ENCODE data around the gene INPP4B.
"Not testable (repeated sequence)": the region's sequence is repeated elsewhere in the genome, so short reads cannot be mapped to it uniquely, and the experiment has no call there.

INPP4B gene

DNA sequence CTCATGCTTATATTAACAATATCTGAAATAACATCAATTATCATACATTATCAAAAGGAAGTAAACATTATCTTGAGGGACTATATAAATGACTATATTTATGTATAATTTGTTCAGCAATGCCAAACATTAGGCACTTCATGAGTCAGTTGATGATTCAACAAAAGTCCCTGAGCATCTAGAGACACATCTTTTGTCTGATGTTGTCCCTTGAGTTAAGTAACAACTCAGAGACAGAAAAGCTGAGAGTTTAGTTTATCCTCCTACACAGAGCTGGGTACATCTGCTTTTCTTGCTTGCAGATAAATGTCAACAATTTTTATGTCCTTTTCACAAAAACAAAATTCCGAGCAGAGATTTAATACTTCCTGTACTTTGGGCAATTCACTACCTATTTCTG, 311.1 kb downstream of the INPP4B start:
- Histone ChIP-seq H3K9ac (ENCODE audit: low read depth, low read length) (no peak overlapping the region), H3K4me1 (ENCODE audit: control insufficient read depth, insufficient read depth, low read length) (peaks cover 12% of the 10 kb centered on the region), H3K36me3 (ENCODE audit: insufficient read depth, low read length) (no peaks in the 10 kb centered on the region), H3K4me2 (ENCODE audit: low read length) (peak overlapping the region; percentile 3), H3K9me3 (replicated peaks; ENCODE audit: low read length) (no peaks in the 10 kb centered on the region), H3K4me3 (ENCODE audit: low read length) (no peak overlapping the region), H3K27me3 (ENCODE audit: control insufficient read depth, insufficient read depth, low read length) (no peaks in the 10 kb centered on the region)

DNA sequence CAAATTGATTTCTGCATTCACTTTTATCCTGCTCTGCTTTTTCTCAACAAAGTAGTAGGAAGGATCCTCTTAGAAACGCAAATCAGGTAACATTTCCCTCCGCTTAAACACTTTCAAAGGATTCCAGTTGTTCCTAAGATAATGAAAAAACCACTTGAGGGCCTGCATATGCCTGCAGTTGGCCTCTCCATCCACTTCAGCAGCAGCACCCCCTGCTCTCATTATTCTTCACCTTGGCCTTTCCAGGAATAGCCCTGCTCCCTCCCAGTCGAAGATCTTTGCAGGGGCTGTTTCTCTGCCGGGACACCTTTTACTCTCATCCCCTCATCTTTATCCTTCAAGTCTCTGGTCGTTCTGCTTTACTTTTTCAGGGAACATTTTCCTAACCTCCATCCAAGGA, 314.0 kb downstream of the INPP4B start:
- Histone ChIP-seq H3K4me2 (ENCODE audit: low read length) (no peak overlapping the region), H3K4me1 (ENCODE audit: control insufficient read depth, insufficient read depth, low read length) (peaks cover 12% of the 10 kb centered on the region), H3K9me3 (replicated peaks; ENCODE audit: low read length) (no peaks in the 10 kb centered on the region), H3K36me3 (ENCODE audit: insufficient read depth, low read length) (no peaks in the 10 kb centered on the region), H3K4me3 (ENCODE audit: low read length) (no peak overlapping the region), H3K27me3 (ENCODE audit: control insufficient read depth, insufficient read depth, low read length) (no peaks in the 10 kb centered on the region), H3K9ac (ENCODE audit: low read depth, low read length) (no peak overlapping the region)

DNA sequence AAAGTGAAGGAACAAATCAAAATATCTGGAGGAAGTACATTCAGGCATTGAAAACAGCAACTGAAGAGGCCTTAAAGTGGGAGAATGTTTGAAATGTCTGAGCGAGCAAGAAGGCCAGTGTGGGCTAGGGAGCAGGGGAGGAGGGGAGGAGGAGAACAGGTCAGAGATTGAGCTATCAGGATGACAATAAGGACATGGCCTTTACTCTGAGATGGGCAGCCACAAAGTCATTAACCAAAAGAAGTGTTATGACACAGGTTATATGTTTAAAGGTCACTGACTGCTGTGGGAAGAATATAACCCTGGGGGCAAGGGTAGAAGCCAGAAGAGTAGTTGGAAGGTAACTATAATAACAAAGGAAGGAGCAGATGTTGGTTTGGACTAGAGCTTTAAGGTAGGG, 315.4 kb downstream of the INPP4B start:
- Histone ChIP-seq H3K4me1 (ENCODE audit: control insufficient read depth, insufficient read depth, low read length) (peaks cover 12% of the 10 kb centered on the region), H3K36me3 (ENCODE audit: insufficient read depth, low read length) (no peaks in the 10 kb centered on the region), H3K27me3 (ENCODE audit: control insufficient read depth, insufficient read depth, low read length) (no peaks in the 10 kb centered on the region), H3K9ac (ENCODE audit: low read depth, low read length) (no peak overlapping the region), H3K9me3 (replicated peaks; ENCODE audit: low read length) (no peaks in the 10 kb centered on the region), H3K4me2 (ENCODE audit: low read length) (no peak overlapping the region), H3K4me3 (ENCODE audit: low read length) (no peak overlapping the region)

DNA sequence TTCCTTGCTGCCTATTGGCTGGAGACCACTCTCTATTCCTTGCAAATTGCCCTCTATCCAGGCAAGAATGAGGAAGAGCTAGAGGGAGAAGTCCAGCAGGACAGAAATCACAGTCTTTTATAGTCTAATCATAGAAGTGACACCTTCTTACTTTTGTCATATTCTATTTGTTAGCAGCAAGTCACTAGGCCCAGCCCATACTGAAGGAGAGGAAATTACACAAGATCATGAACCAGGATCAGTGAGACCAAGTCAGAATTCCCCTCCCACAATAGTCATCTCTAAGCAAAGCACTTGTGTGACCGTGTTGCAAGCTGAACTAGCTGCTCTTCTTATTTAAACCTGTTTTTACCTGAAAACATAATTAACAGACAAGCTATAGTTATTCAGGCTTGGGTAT, 317.7 kb downstream of the INPP4B start:
- H3K27me3 ChIP-seq (ENCODE audit: control insufficient read depth, insufficient read depth, low read length), result no peaks in the 10 kb centered on the region

DNA sequence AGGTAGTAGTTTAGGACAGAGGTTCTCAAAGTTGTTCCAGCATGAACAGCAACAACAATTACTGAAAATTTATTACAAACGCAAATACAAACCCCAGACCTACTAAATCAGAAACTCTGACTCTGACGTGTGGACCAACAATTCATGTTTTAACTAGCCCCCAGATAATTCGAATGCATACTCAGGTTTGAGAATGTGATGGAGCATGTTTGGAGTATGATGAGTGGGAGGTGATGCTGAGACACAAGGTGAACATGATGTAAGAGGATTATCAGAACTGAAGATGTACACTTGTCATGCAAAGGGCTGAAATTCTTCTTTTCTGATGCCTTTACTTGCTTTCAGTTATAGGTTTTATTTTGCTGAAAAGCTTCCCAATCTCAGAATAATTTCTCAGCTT, 323.0 kb downstream of the INPP4B start:
- Histone ChIP-seq H3K27me3 (ENCODE audit: control insufficient read depth, insufficient read depth, low read length) (no peaks in the 10 kb centered on the region), H3K9ac (ENCODE audit: low read depth, low read length) (no peak overlapping the region), H3K4me1 (ENCODE audit: control insufficient read depth, insufficient read depth, low read length) (no peaks in the 10 kb centered on the region), H3K9me3 (replicated peaks; ENCODE audit: low read length) (no peaks in the 10 kb centered on the region), H3K36me3 (ENCODE audit: insufficient read depth, low read length) (no peaks in the 10 kb centered on the region), H3K4me3 (ENCODE audit: low read length) (no peak overlapping the region), H3K4me2 (ENCODE audit: low read length) (no peak overlapping the region)

More for the DNA sequence above, 317.7 kb downstream of the INPP4B start:
- no peak overlapping the region for H3K4me3 ChIP-seq (ENCODE audit: low read length)
- no peak overlapping the region for H3K9ac ChIP-seq (ENCODE audit: low read depth, low read length)
- H3K4me1 ChIP-seq (ENCODE audit: control insufficient read depth, insufficient read depth, low read length), result no peaks in the 10 kb centered on the region
- H3K9me3 ChIP-seq (replicated peaks; ENCODE audit: low read length), result no peaks in the 10 kb centered on the region
- H3K4me2 ChIP-seq (ENCODE audit: low read length), result no peak overlapping the region
- no peaks in the 10 kb centered on the region for H3K36me3 ChIP-seq (ENCODE audit: insufficient read depth, low read length)

DNA sequence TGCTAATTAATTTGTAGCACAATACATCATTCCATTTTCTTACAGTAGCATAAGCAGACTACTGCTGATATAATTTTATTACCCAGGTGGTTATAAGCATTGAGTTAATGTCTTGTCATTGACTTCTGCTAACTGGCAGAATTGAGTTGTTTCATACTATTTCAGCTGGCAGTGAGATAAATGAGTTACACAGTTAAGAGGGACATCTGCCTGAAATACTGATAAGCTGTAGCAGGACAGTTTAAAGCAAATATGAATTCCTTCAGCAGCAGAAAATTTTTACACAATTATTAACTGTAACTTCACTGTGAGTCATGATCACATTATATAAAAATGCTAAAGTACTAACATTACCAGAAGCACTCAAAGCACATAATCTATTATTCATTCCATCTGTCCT, 326.8 kb downstream of the INPP4B start:
- no peak overlapping the region for H3K9ac ChIP-seq (ENCODE audit: low read depth, low read length)
- no peaks in the 10 kb centered on the region for H3K27me3 ChIP-seq (ENCODE audit: control insufficient read depth, insufficient read depth, low read length)
- H3K4me3 ChIP-seq (ENCODE audit: low read length), result no peak overlapping the region
- H3K36me3 ChIP-seq (ENCODE audit: insufficient read depth, low read length), result no peaks in the 10 kb centered on the region
- no peaks in the 10 kb centered on the region for H3K4me1 ChIP-seq (ENCODE audit: control insufficient read depth, insufficient read depth, low read length)
- no peak overlapping the region for H3K4me2 ChIP-seq (ENCODE audit: low read length)
- no peaks in the 10 kb centered on the region for H3K9me3 ChIP-seq (replicated peaks; ENCODE audit: low read length)

DNA sequence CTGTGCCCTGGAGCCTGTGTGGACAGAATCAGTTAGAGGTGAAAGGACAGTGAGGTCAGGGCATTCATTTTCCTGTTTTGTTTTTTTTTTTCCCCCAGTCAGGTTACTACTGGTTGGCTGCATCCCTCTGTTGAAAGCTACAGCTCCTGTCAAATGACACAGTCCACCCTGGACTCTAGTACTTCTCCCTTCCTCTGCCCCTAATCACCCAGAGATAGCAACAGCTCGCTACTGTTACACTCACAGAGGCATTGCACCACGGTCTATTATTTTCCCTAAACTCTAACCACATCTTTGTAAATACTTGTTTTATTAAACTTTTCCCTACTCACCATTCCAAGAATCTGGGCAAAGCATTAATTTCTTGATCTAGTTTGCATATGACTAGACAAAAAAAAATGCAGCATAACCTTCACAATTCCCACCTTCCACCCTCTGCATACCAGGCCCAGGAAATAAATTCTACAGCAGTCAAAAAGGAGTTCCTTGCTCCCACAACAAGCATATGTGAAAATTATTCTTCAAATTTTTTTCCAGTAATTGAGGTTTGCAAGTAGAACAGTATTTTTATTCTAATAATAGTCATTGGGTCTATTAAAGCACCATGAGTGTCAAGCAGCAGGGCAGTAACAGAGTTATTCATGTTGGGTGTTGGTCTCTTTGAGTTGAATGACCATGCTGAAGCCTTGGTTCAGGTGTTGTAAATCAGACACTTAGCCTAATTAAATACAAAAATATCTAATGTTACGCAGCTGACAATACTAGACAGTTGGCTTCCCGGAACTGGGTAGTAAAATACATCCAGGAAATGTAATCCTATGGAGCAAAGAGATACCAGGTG, 329.2 kb downstream of the INPP4B start:
- no peaks in the 10 kb centered on the region for H3K36me3 ChIP-seq (ENCODE audit: insufficient read depth, low read length)
- H3K27me3 ChIP-seq (ENCODE audit: control insufficient read depth, insufficient read depth, low read length), result no peaks in the 10 kb centered on the region
- no peak overlapping the region for H3K4me2 ChIP-seq (ENCODE audit: low read length)
- no peak overlapping the region for H3K4me3 ChIP-seq (ENCODE audit: low read length)
- H3K4me1 ChIP-seq (ENCODE audit: control insufficient read depth, insufficient read depth, low read length), result peaks cover 7% of the 10 kb centered on the region
- H3K9me3 ChIP-seq (replicated peaks; ENCODE audit: low read length), result no peaks in the 10 kb centered on the region
- no peak overlapping the region for H3K9ac ChIP-seq (ENCODE audit: low read depth, low read length)

DNA sequence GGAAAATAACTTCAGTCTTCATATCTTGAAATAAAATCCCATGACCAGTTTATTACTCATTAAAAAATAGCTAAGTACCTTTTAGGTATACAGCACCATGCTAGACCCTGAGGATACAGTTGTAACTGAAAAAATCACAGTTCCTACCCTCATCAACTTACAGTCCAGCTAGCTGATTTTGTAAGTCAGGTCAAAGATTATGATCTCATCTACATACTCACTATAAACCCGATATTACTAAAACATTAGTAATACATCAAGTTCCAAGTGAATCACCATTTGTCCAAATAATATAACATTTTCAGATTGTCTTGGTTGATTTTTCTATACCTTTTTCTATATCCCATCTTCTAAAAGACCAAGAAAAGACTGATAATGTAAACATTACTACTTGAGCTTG, 333.9 kb downstream of the INPP4B start:
- H3K27me3 ChIP-seq (ENCODE audit: control insufficient read depth, insufficient read depth, low read length), result no peaks in the 10 kb centered on the region
- H3K36me3 ChIP-seq (ENCODE audit: insufficient read depth, low read length), result no peaks in the 10 kb centered on the region
- peak overlapping the region; percentile 30 for H3K4me2 ChIP-seq (ENCODE audit: low read length)
- H3K9me3 ChIP-seq (replicated peaks; ENCODE audit: low read length), result no peaks in the 10 kb centered on the region
- peaks cover 14% of the 10 kb centered on the region for H3K4me1 ChIP-seq (ENCODE audit: control insufficient read depth, insufficient read depth, low read length)
- no peak overlapping the region for H3K9ac ChIP-seq (ENCODE audit: low read depth, low read length)
- H3K4me3 ChIP-seq (ENCODE audit: low read length), result no peak overlapping the region

DNA sequence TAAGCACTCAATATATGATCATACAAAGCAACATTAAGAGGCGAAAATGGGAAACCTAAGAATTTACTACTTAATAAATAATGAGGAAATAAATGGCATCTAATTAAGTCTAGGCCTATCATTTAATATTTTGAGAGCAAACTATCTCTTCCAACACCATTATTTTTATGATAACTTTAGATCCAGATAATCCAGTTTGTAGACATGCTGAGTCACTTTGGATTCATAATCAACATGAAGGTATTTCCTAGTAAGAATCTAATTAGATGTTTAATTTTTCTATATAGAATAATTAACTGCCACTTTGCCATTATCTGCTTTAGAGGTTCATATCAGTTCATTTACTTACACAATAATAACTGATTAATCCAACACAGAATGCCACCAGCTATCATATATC, 336.2 kb downstream of the INPP4B start:
- Histone ChIP-seq H3K9me3 (replicated peaks; ENCODE audit: low read length) (no peaks in the 10 kb centered on the region), H3K4me2 (ENCODE audit: low read length) (no peak overlapping the region), H3K4me1 (ENCODE audit: control insufficient read depth, insufficient read depth, low read length) (peaks cover 14% of the 10 kb centered on the region), H3K36me3 (ENCODE audit: insufficient read depth, low read length) (no peaks in the 10 kb centered on the region), H3K27me3 (ENCODE audit: control insufficient read depth, insufficient read depth, low read length) (no peaks in the 10 kb centered on the region), H3K4me3 (ENCODE audit: low read length) (no peak overlapping the region), H3K9ac (ENCODE audit: low read depth, low read length) (no peak overlapping the region)

DNA sequence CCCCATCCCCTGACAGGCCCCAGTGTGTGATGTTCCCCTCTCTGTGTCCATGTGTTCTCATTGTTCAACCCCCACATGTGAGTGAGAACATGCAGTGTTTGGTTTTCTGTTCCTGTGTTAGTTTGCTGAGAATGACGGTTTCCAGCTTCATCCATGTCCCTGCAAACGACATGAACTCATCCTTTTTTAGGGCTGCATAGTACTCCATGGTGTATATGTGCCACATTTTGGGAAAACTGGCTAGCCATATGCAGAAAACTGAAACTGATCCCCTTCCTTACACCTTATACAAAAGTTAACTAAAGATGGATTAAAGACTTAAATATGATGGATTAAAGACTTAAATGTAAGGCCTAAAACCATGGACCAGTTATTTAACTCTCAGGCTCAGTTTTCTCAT, 336.7 kb downstream of the INPP4B start:
- H3K9ac ChIP-seq (ENCODE audit: low read depth, low read length); H3K36me3 ChIP-seq (ENCODE audit: insufficient read depth, low read length); H3K4me2 ChIP-seq (ENCODE audit: low read length); H3K4me3 ChIP-seq (ENCODE audit: low read length); H3K27me3 ChIP-seq (ENCODE audit: control insufficient read depth, insufficient read depth, low read length); H3K9me3 ChIP-seq (replicated peaks; ENCODE audit: low read length): not testable (repeated sequence)
- H3K4me1 ChIP-seq (ENCODE audit: control insufficient read depth, insufficient read depth, low read length), result peaks cover 14% of the 10 kb centered on the region

DNA sequence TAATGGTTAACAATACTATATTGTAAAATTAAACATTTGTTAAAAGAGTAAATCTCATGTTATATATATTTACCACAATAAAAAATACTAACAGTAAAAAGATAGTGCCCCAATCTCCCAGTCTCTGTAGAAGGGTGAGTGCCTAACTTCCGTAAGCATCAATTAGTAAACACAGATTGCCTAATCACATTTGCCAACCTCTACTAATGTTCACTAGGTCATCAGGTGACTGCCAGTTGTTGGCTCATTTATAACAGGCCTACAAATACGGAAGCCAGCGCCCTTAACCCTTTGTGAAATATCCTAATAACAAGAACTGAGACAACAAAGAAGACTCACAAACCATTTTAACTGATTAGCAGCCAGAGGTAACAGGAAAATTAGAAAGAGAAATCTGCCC, 345.1 kb downstream of the INPP4B start:
- Histone ChIP-seq H3K27me3 (ENCODE audit: control insufficient read depth, insufficient read depth, low read length) (no peaks in the 10 kb centered on the region), H3K4me1 (ENCODE audit: control insufficient read depth, insufficient read depth, low read length) (no peaks in the 10 kb centered on the region), H3K9ac (ENCODE audit: low read depth, low read length) (no peak overlapping the region), H3K4me3 (ENCODE audit: low read length) (no peak overlapping the region), H3K4me2 (ENCODE audit: low read length) (no peak overlapping the region), H3K9me3 (replicated peaks; ENCODE audit: low read length) (no peaks in the 10 kb centered on the region), H3K36me3 (ENCODE audit: insufficient read depth, low read length) (no peaks in the 10 kb centered on the region)

DNA sequence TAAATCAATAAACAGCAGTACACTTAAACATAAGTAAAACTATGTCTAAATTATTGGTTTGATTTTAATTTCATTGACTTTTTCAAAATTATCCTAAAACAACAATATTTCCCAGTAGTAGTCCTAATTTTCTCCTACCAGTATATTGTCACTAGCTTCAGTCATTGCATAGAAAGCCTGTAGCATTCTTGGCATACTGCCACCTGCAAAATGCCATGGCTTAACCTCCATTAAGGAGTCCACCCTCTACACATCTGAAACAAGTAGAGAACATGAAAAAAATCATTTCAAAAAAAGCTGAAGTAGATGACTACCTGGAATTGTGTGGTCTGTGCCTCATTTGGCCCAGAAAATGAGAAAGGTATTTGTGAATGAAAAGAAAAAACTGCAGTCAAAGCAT, 348.5 kb downstream of the INPP4B start:
- Histone ChIP-seq H3K4me1 (ENCODE audit: control insufficient read depth, insufficient read depth, low read length) (peaks cover 4% of the 10 kb centered on the region), H3K36me3 (ENCODE audit: insufficient read depth, low read length) (no peaks in the 10 kb centered on the region), H3K9ac (ENCODE audit: low read depth, low read length) (no peak overlapping the region), H3K4me2 (ENCODE audit: low read length) (no peak overlapping the region), H3K4me3 (ENCODE audit: low read length) (no peak overlapping the region), H3K27me3 (ENCODE audit: control insufficient read depth, insufficient read depth, low read length) (no peaks in the 10 kb centered on the region), H3K9me3 (replicated peaks; ENCODE audit: low read length) (no peaks in the 10 kb centered on the region)
